Parathyroid adenoma (tissue), 2 donors: Measurements from ENCODE around the gene MBTPS1.
A peak's percentile ranks its signal among the peaks of the same experiment; 100 is the strongest.

Source experiments
- H2AFZ ChIP-seq: fragments of 300-600 bp; sonication (generic); one replicate; pipeline ENCODE4 v1.7.0; 2017; ENCODE audit warnings: antibody characterized with exemption, mild to moderate bottlenecking
- H3K27ac ChIP-seq: fragments of 300-600 bp; sonication (generic); one replicate; pipeline ENCODE4 v1.7.0; 2017
- H3K27me3 ChIP-seq: fragments of 300-600 bp; sonication (generic); one replicate; pipeline ENCODE4 v1.7.0; 2017; ENCODE audit warnings: low read length; ENCODE audit not compliant: control insufficient read depth, insufficient read depth
- H3K36me3 ChIP-seq: fragments of 300-600 bp; sonication (generic); one replicate; pipeline ENCODE4 v1.7.0; 2017; ENCODE audit warnings: low read length; ENCODE audit not compliant: control insufficient read depth, insufficient read depth
- H3K4me1 ChIP-seq: fragments of 300-600 bp; sonication (generic); one replicate; pipeline ENCODE4 v1.7.0; 2017; ENCODE audit warnings: control low read depth
- H3K4me2 ChIP-seq: fragments of 300-600 bp; sonication (generic); one replicate; pipeline ENCODE4 v1.7.0; 2017; ENCODE audit warnings: low read length
- H3K4me3 ChIP-seq: fragments of 300-600 bp; sonication (generic); one replicate; pipeline ENCODE4 v1.7.0; 2017; ENCODE audit warnings: low read depth, low read length
- H3K79me2 ChIP-seq: fragments of 300-600 bp; sonication (generic); one replicate; pipeline ENCODE4 v1.7.0; 2017; ENCODE audit warnings: control low read depth
- H3K9ac ChIP-seq: fragments of 300-600 bp; sonication (generic); one replicate; pipeline ENCODE4 v1.7.0; 2017; ENCODE audit warnings: mild to moderate bottlenecking
- H3K9me3 ChIP-seq: fragments of 300-600 bp; sonication (generic); one replicate; pipeline ENCODE4 v1.7.0; 2017; ENCODE audit warnings: low read length; ENCODE audit not compliant: control insufficient read depth
- CTCF ChIP-seq: fragments of 300-600 bp; sonication (generic); IDR thresholded peaks from one replicate; pipeline ENCODE4 v1.7.0; 2017; ENCODE audit warnings: antibody characterized with exemption, mild to moderate bottlenecking
- donor health status: primary hyperparathyroidism.

Gene MBTPS1

GRCh38 chr16:84042879-84043485, 73.8 kb downstream of the MBTPS1 start:
- no peak for TF ChIP-seq CTCF
- Histone ChIP-seq H3K36me3 (no peaks in the 10 kb centered on the region), H3K4me2 (peak overlapping the region; percentile 32), H3K9ac (no peak overlapping the region), H3K4me3 (no peak overlapping the region), H3K9me3 (no peaks in the 10 kb centered on the region), H3K4me1 (peaks cover 12% of the 10 kb centered on the region), H3K27me3 (no peaks in the 10 kb centered on the region), H3K79me2 (no peaks in the 10 kb centered on the region), H2AFZ (peak overlapping the region; percentile 48), H3K27ac (no peak overlapping the region)

DNA sequence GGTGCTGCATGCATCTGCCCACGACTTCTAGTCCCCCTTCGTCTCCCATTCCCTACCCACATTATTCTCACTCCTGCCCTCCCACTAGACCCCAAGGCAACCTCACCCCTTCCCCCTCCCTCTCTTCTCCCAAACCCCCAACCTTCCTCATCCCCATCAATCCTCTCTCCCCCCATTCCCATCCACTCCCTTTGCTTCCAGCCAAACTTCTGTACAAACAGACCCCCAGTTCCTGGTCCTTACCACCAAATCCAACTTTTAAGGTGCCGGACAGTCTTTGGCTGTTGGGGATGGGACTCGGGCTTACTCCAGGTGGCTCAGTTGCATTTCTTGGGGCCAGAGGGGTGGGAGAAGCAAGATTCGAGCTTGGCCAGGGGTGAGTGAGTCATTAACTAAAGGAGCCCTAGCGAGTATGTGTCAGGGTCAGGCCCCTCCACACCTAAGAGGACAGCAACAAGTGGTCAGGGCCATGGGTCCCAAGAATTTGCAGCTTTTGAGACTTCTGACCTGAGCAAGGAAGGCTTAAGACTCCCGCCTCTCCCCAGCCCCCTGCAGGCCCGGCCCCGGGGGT, 74.3 kb downstream of the MBTPS1 start, which contains the start of gene SLC38A8:
SLC38A8 (minus strand) TSS at position 488 of the 571 bp plus-strand sequence. CDS start 638 bp downstream, outside the sequence.
- no peak within 1 kb of the TSS for H3K4me3 ChIP-seq
- H3K4me2 ChIP-seq = peak within 1 kb of the TSS; percentile 32
- H3K9ac ChIP-seq = no peak within 1 kb of the TSS
- H3K36me3 ChIP-seq = no peaks in the 10 kb centered on the region
- H3K79me2 ChIP-seq = no peaks in the 10 kb centered on the region
- H3K27me3 ChIP-seq = no peaks in the 10 kb centered on the region
- H2AFZ ChIP-seq = peak within 1 kb of the TSS; percentile 64
- H3K27ac ChIP-seq = no peak within 1 kb of the TSS
- H3K9me3 ChIP-seq = no peaks in the 10 kb centered on the region
- H3K4me1 ChIP-seq = peaks cover 13% of the 10 kb centered on the region
- TF ChIP-seq CTCF = no peak

DNA sequence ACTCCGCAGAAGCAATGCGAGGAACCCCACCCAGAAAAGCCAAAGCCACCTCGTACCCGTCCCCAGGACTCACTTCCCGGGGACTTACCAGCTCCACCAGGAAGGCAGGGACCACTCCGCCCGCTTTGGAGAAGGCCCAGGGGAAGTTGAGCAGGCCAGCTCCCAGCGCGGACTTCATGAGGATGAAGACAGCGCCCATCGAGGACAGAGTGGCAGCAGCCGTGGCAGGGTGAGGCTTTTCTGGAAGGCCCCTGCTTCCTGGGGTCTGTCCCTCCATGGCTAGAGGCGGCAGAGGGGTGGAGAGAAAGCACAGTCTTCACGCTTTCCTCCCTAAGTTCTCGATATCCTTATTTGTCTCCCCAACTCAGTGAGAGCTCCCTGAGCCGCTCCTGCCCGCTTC, 74.9 kb downstream of the MBTPS1 start:
- no peaks in the 10 kb centered on the region for H3K27me3 ChIP-seq

GRCh38 chr16:84040823-84041820, 75.6 kb downstream of the MBTPS1 start:
- Histone ChIP-seq H3K9ac (no peak overlapping the region), H3K4me3 (no peak overlapping the region), H2AFZ (no peak overlapping the region), H3K27me3 (no peaks in the 10 kb centered on the region), H3K27ac (no peak overlapping the region), H3K79me2 (no peaks in the 10 kb centered on the region), H3K9me3 (no peaks in the 10 kb centered on the region), H3K36me3 (no peaks in the 10 kb centered on the region), H3K4me1 (peaks cover 17% of the 10 kb centered on the region), H3K4me2 (no peak overlapping the region)
- no peak for TF ChIP-seq CTCF

More for the DNA sequence above, 74.9 kb downstream of the MBTPS1 start:
- TF ChIP-seq CTCF = no peak
- Histone ChIP-seq H3K4me3 (no peak overlapping the region), H3K27ac (no peak overlapping the region), H3K9me3 (no peaks in the 10 kb centered on the region), H3K79me2 (no peaks in the 10 kb centered on the region), H2AFZ (no peak overlapping the region), H3K4me1 (peaks cover 17% of the 10 kb centered on the region), H3K4me2 (no peak overlapping the region), H3K36me3 (no peaks in the 10 kb centered on the region), H3K9ac (no peak overlapping the region)
